Measurements from ENCODE around the gene ITGAD. TPM values are rescaled to one million over a fixed set of nuclear protein-coding genes. Genes with fewer than 3 reads are reported as not detected.

Gene ITGAD
- total and polyA plus RNA-seq, 4 donors = 0.04 to 3.6 (median 2.1) TPM

DNA sequence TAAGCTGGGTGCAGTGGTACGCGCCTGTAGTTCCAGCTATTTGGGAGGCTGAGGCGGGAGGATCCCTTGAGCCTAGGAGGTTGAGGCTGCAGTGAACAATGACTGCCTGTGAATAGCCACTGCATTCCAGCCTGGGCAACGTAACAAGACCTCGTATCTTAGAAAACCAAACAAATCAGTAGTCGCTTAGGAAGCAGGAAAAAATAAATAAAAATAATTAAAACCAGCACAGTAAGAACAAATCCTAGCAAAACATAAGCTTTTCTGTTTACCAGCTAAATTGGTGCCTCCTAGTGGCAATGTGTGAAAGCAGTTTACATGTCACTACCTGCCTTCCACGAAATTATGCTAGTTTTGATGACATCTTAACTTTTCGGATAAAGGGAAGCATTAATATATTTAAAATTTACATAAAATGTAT is 67.5 kb downstream of the ITGAD start:
- 48% methylated on average over 8 of the region's 8 CpGs for WGBS
- Histone ChIP-seq H3K27ac (ENCODE audit: low read depth in 1 of 2, low read length in 2 of 2) (peak overlapping the region; percentile 89 to 98), H3K9ac (ENCODE audit: low read depth in 1 of 2, low read length in 2 of 2) (no peak overlapping the region), H3K27me3 (ENCODE audit: control insufficient read depth in 4 of 4, insufficient read depth in 4 of 4, low read length in 3 of 4) (no peaks in the 10 kb centered on the region), H3K36me3 (ENCODE audit: control insufficient read depth in 4 of 4, insufficient read depth in 3 of 4, low read depth in 1 of 4, low read length in 3 of 4) (peaks cover 0 to 7% (median under 1%) of the 10 kb centered on the region in 4 donors), H3K4me1 (ENCODE audit: control insufficient read depth in 4 of 4, insufficient read depth in 4 of 4, low read length in 3 of 4) (peaks cover 27 to 61% (median 49%) of the 10 kb centered on the region in 4 donors), H3K9me3 (ENCODE audit: control insufficient read depth in 4 of 4, low read length in 3 of 4) (no peaks in the 10 kb centered on the region), H3K4me3 (ENCODE audit: low read depth in 1 of 3, low read length in 3 of 3) (peak overlapping the region in 1 of 3 donors; percentile 36)
- TF ChIP-seq, protein P1, sequence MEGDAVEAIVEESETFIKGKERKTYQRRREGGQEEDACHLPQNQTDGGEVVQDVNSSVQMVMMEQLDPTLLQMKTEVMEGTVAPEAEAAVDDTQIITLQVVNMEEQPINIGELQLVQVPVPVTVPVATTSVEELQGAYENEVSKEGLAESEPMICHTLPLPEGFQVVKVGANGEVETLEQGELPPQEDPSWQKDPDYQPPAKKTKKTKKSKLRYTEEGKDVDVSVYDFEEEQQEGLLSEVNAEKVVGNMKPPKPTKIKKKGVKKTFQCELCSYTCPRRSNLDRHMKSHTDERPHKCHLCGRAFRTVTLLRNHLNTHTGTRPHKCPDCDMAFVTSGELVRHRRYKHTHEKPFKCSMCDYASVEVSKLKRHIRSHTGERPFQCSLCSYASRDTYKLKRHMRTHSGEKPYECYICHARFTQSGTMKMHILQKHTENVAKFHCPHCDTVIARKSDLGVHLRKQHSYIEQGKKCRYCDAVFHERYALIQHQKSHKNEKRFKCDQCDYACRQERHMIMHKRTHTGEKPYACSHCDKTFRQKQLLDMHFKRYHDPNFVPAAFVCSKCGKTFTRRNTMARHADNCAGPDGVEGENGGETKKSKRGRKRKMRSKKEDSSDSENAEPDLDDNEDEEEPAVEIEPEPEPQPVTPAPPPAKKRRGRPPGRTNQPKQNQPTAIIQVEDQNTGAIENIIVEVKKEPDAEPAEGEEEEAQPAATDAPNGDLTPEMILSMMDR (IDR thresholded peaks at IDR 0.05; ENCODE audit: low read depth, low read length, missing input control) = peak; percentile 39
- TF ChIP-seq, protein P2, sequence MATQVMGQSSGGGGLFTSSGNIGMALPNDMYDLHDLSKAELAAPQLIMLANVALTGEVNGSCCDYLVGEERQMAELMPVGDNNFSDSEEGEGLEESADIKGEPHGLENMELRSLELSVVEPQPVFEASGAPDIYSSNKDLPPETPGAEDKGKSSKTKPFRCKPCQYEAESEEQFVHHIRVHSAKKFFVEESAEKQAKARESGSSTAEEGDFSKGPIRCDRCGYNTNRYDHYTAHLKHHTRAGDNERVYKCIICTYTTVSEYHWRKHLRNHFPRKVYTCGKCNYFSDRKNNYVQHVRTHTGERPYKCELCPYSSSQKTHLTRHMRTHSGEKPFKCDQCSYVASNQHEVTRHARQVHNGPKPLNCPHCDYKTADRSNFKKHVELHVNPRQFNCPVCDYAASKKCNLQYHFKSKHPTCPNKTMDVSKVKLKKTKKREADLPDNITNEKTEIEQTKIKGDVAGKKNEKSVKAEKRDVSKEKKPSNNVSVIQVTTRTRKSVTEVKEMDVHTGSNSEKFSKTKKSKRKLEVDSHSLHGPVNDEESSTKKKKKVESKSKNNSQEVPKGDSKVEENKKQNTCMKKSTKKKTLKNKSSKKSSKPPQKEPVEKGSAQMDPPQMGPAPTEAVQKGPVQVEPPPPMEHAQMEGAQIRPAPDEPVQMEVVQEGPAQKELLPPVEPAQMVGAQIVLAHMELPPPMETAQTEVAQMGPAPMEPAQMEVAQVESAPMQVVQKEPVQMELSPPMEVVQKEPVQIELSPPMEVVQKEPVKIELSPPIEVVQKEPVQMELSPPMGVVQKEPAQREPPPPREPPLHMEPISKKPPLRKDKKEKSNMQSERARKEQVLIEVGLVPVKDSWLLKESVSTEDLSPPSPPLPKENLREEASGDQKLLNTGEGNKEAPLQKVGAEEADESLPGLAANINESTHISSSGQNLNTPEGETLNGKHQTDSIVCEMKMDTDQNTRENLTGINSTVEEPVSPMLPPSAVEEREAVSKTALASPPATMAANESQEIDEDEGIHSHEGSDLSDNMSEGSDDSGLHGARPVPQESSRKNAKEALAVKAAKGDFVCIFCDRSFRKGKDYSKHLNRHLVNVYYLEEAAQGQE (IDR thresholded peaks at IDR 0.05) = no peak
- TF ChIP-seq, protein P3, sequence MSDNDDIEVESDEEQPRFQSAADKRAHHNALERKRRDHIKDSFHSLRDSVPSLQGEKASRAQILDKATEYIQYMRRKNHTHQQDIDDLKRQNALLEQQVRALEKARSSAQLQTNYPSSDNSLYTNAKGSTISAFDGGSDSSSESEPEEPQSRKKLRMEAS (IDR thresholded peaks at IDR 0.05) = no peak
- TF ChIP-seq GABPA (IDR thresholded peaks at IDR 0.05 in 1 of 2, conservative IDR thresholded peaks at IDR 0.05 in 1 of 2) (no peak), RAD21 (IDR thresholded peaks at IDR 0.05) (peak; percentile 30 to 60), NR2F2 (IDR thresholded peaks at IDR 0.05) (no peak), FOXA2 (IDR thresholded peaks at IDR 0.05) (no peak), FOXA1 (IDR thresholded peaks at IDR 0.05) (no peak), EGR1 (IDR thresholded peaks at IDR 0.05; ENCODE audit: low read depth in 2 of 2) (no peak), YY1 (IDR thresholded peaks at IDR 0.05) (no peak)
- TF ChIP-seq, protein P4, sequence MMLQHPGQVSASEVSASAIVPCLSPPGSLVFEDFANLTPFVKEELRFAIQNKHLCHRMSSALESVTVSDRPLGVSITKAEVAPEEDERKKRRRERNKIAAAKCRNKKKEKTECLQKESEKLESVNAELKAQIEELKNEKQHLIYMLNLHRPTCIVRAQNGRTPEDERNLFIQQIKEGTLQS (IDR thresholded peaks at IDR 0.05) = no peak
- DNase-seq (ENCODE audit: low spot score) = no peak

DNA sequence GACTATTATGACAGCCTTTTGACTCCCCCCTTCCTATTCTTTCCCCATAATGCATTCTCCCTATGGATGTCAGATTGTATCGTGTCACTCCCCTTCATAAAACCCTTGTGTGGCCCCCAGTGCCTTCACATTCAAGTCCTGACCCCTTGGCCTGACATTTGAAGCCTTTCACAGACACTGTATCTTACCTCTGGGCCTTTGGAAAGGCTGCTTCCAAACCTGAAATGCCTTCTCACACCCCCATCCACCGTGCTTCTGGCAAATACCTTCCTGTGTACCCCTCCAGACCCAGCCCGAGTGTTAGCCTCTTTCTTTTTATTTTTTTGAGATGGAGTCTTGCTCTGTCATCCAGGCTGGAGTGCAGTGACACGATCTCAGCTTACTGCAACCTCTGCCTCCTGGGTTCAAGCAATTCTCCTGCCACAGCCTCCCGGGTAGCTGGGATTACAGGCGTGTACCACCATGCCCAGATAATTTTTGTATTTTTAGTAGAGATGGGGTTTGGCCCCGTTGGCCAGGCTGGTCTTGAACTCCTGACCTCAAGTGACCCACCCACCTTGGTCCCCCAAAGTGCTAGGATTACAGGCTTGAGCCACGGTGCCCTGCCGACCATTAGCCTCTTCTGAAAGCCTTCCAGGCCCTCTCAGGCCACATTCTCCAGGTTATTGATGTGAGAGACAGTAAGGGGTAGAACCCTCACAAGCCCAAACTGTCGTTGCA is 68.2 kb downstream of the ITGAD start:
- no peak for DNase-seq (ENCODE audit: low spot score)
- H3K4me3 ChIP-seq (ENCODE audit: low read depth in 1 of 3, low read length in 3 of 3) = no peak overlapping the region
- TF ChIP-seq, protein P5, sequence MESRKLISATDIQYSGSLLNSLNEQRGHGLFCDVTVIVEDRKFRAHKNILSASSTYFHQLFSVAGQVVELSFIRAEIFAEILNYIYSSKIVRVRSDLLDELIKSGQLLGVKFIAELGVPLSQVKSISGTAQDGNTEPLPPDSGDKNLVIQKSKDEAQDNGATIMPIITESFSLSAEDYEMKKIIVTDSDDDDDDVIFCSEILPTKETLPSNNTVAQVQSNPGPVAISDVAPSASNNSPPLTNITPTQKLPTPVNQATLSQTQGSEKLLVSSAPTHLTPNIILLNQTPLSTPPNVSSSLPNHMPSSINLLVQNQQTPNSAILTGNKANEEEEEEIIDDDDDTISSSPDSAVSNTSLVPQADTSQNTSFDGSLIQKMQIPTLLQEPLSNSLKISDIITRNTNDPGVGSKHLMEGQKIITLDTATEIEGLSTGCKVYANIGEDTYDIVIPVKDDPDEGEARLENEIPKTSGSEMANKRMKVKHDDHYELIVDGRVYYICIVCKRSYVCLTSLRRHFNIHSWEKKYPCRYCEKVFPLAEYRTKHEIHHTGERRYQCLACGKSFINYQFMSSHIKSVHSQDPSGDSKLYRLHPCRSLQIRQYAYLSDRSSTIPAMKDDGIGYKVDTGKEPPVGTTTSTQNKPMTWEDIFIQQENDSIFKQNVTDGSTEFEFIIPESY (IDR thresholded peaks at IDR 0.05) = no peak
- TF ChIP-seq RXRA (IDR thresholded peaks at IDR 0.05) (no peak), JUND (IDR thresholded peaks at IDR 0.05) (no peak), RAD21 (IDR thresholded peaks at IDR 0.05) (no peak), FOXA2 (IDR thresholded peaks at IDR 0.05) (no peak), NR2F2 (IDR thresholded peaks at IDR 0.05) (no peak), YY1 (IDR thresholded peaks at IDR 0.05) (no peak), GABPA (IDR thresholded peaks at IDR 0.05 in 1 of 2, conservative IDR thresholded peaks at IDR 0.05 in 1 of 2) (no peak), HNF4G (IDR thresholded peaks at IDR 0.05) (no peak), TAF1 (conservative IDR thresholded peaks at IDR 0.05) (no peak)
- TF ChIP-seq, protein P4 (IDR thresholded peaks at IDR 0.05) = no peak
- TF ChIP-seq, protein P3 (IDR thresholded peaks at IDR 0.05) = no peak
- TF ChIP-seq, protein P2 (IDR thresholded peaks at IDR 0.05) = no peak
- H3K27me3 ChIP-seq (ENCODE audit: control insufficient read depth in 4 of 4, insufficient read depth in 4 of 4, low read length in 3 of 4) = no peaks in the 10 kb centered on the region
- H3K27ac ChIP-seq (ENCODE audit: low read depth in 1 of 2, low read length in 2 of 2) = peak overlapping the region; percentile 56 to 61
- no peak overlapping the region for H3K9ac ChIP-seq (ENCODE audit: low read depth in 1 of 2, low read length in 2 of 2)
- no peaks in the 10 kb centered on the region for H3K9me3 ChIP-seq (ENCODE audit: control insufficient read depth in 4 of 4, low read length in 3 of 4)
- H3K36me3 ChIP-seq (ENCODE audit: control insufficient read depth in 4 of 4, insufficient read depth in 3 of 4, low read depth in 1 of 4, low read length in 3 of 4) = peaks cover 0 to 13% (median 2%) of the 10 kb centered on the region in 4 donors
- WGBS = 77% methylated on average over 10 of the region's 10 CpGs
- peaks cover 24 to 55% (median 43%) of the 10 kb centered on the region in 4 donors for H3K4me1 ChIP-seq (ENCODE audit: control insufficient read depth in 4 of 4, insufficient read depth in 4 of 4, low read length in 3 of 4)
